Stimulated activated CD4-positive, alpha-beta T cell treated with anti-CD3 and anti-CD28 coated beads, Interleukin-1b, Interleukin-23, amount 100 ng/mL, for 1 hour (primary cell): ENCODE results near the gene PTTG1.

ENCODE experiments used
- DNase-seq, 2 donors: peaks; one replicate each; pipeline ENCODE4 v3.0.0-alpha.2; 2020; ENCODE audit warnings: low read depth in 2 of 2

Gene PTTG1

GRCh38 chr5:160421625-160422258 lies at the start of gene PTTG1:
Gene PTTG1 (plus strand): TSS chr5:160421855. CDS start chr5:160422313, 458 bp downstream.
- peak; percentile 71 to 88 for DNase-seq

GRCh38 chr5:160375166-160375565 lies 46.5 kb upstream of the PTTG1 start:
- no peak for DNase-seq

- DNase-seq, result no peak
Observed at GRCh38 chr5:160375701-160376100, 46.0 kb upstream of the PTTG1 start.

DNA sequence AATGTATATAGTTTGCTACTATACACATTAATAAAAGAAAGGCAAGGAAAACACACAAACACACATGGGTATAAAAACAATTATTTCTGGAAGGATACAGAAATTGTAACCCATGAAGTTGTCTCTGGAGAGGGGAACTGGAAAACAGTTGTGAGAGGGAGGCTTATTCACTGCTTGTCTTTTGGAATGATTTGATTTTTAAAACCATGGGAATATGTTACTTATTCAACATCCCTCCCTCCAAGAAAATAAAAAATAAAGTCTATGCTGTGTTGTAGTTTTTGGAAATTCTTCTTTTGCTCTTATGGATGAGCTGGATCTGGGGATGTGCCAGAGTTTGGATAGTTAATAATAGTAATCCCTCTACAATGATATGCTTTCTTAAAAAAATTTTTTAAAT lies 45.2 kb upstream of the PTTG1 start:
- no peak for DNase-seq

DNA sequence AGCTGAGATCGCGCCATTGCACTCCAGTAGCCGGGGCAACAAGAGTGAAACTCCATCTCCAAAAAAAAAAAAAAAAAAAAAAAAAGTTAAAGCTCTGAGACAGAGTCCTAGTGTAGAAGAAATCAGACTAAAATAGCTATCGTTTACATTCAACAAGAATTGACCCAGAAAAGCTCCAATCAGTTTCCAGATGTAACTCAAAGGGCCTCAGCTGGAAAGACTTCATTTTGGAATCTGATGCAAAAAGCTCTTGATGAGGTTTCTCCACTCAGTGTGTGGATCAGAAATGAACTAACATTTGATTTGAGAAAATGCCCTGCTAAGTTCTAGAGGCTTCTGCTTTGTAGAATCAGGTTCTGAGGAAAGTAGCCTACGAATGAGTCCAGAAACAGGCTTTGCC lies 44.0 kb upstream of the PTTG1 start:
- DNase-seq, result no peak

DNA sequence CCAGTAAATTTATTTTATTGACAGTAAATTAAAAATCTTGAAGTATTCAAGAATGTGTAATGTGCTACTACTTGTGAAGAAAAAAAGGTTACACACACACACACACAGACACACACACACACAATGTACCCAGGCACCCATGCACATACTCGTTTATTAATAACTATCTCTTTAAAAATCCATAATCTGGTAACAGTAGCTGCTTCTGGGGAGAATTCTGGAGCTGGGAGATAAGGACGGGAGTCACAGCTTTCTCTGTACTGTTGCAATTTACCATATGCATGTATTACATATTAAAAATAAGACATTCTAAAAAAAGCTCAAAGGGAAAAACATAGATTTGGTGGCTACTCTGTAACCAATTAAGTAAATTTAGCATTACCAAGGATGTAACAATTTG lies 43.3 kb upstream of the PTTG1 start:
- DNase-seq, result no peak

DNA sequence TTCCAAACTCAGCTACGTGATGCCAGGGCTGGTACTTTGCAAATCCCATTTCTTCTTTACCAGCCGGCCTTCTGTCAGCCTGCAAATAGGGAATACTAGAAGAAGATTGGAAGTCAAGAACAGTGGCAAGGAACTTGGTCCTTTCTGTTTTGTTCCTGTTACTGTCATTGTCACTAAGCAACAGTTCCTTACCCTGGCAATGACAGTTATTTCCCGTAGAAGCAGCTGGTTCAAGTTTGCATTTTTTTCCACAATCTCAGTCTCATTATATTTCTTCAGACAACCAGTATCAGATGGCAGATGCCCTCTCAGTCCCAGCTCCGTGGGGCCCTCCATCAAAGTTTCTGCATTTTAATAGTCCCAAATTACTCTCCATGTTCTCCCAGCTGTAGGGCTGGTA lies 42.1 kb upstream of the PTTG1 start:
- DNase-seq, result no peak

DNA sequence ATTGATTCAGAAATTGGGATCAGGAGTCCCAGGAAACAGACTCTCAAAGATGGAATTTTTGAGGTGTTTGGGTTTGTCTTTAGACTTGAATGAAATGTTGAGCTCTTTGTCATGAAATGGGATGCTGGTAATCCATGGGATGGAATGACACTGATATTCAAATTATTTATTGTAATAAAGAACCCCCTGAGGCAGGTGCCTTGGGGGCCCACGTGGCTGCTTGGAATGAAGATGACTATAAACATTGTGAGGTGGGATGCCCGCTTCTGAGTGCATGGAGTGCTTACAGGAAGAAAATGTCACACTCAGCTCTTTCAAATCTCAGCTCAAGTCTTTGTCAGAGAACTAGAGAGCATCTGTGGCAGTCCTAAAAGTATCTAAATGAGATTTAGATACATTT lies 41.6 kb upstream of the PTTG1 start:
- DNase-seq, result no peak

DNA sequence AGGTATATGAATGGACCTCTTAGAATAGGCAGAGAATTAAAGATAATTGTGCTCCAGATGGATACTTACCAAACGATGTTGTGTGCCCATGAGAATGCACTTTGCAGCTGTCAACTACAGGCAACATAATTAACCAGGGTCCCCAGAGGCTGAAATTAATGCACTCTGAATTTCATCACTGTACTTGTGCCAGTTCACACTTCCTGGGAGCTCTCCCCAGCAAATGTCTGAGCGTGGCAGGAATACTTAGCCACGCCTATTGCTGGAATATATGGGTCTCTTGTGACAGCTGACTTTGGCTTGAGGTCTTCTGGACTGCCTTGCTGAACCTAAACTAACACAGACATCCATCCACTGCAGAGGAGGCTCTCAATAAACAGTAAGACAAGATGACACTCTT lies 39.3 kb upstream of the PTTG1 start:
- no peak for DNase-seq

GRCh38 chr5:160384681-160385080 lies 37.0 kb upstream of the PTTG1 start:
- no peak for DNase-seq

- DNase-seq, result no peak
Observed at GRCh38 chr5:160385496-160385895, 36.2 kb upstream of the PTTG1 start.

DNA sequence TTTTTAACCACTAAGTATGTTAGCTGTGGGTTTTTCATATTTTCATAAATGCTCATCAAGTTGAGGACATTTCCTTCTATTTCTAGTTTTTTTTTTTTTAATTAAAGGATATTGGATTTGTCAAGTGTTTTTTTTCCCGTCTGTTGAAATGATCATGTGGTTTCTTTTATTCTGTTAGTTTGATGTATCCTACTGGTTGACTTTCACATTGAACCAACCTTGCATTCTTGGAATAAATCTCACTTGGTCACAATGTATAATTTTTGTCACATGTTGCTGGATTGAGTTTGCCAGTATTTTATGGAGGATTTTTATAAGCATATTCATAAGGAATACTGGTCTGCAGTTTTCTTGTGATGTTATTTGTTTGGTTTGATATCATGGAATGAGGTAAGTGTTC lies 34.2 kb upstream of the PTTG1 start:
- no peak for DNase-seq

- DNase-seq, result no peak
Observed at GRCh38 chr5:160390787-160391696, 30.6 kb upstream of the PTTG1 start.

DNA sequence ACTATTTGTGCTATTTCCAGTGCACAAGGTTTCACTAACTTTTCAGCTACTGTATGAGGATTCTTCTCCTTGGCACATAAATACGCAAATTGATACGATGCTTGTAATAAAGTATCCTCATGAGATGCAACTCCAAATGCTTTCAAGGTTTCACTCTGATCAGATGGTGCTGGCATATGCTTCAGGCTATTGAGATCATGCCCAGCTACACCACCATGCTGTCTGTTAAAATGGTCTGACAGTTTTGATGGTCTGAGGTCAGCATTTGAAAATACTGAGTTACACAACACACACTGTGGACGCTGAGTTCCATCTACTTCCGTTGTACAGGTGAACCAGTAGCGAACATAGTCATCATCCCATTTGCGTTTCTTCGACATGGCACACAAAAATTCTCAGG lies 26.5 kb upstream of the PTTG1 start:
- DNase-seq, result no peak

- DNase-seq, result no peak
Observed at GRCh38 chr5:160397492-160397891, 24.2 kb upstream of the PTTG1 start.

GRCh38 chr5:160398806-160399205 lies 22.8 kb upstream of the PTTG1 start:
- DNase-seq, result no peak

DNA sequence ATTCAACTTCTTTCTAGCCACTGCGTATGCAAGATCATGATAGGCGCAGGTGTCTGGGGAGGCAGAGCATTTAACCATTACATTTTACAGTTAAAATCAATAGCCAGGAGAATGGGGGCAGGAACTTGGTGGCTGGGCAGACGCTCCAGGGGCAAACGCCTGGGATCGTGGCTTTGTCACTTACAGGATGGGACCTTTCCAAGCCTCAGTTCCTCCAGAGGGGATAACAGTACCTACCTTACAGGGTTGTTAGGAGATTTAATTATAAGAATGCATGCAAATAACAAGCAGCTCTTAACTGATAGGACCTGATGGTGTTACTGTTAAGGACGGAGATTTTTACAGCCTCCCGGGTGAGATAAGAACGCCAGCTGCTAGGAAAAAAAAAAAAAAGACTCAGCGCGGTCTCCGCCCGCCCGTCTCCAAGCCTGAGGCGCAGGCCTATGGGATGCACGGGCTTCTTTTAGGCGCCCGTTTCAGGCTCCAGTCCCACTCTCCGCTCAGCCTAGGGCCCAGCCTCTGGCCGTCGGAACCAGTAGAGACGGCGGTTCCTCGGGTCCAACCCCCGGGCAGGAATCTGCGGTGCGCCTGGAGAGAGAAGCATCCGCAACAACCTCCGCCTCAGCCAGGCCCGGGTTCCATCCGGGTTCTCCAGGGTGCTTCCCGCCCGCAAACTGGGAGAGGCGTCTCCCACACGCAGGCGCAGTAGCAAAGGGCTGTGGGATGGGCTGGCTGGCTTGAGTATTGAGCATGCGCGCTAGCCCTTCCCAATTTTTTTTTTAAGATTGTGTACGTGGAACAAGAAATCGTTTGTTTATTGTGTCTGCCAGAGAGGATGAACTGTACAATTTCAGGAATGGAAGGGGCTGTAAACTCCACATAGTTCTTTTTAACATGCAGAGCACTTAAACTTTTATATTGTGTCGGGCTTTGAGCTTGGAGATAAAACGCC lies 22.0 kb upstream of the PTTG1 start, which contains the start of gene FAM200C:
Gene FAM200C, minus strand, starts transcription at position 653 of the 952 bp plus-strand sequence. CDS start 4,564 bp downstream, outside the sequence.
- peak in 1 of 2 donors; percentile 35 for DNase-seq

- DNase-seq, result peak; percentile 80 to 85
Observed at GRCh38 chr5:160418561-160419457, 2.8 kb upstream of the PTTG1 start, which contains the start of gene SLU7. Gene SLU7 (minus strand): TSS chr5:160419081. CDS start chr5:160415294, 3,787 bp downstream.

- no peak for DNase-seq
Observed at GRCh38 chr5:160419458-160420330, 2.0 kb upstream of the PTTG1 start.

DNA sequence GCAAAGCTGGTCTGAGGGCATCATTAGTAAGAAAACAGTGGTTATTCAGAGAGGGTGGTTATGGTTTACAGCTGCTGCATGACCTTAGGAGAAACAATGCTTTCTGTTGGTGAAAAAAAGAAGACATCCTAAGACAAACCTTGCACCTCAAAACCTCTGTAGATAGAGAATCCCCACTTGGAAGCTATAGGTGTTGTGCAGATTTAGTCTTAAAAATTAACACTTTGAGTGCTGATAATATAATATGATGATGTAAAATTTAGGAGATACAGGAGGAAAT lies 1.4 kb upstream of the PTTG1 start:
- DNase-seq, result no peak
